GM12878 (cell line): ENCODE results near the gene CTSH. TPM values are rescaled to one million over a fixed set of nuclear protein-coding genes. Genes with fewer than 3 reads are reported as not detected.

Experiments
- ASH2L ChIP-seq: fragments of 300-600, 200-600 bp; sonication (generic); IDR thresholded peaks from 2 replicates; pipeline ENCODE4 v1.6.1; 2017; ENCODE audit warnings: low read depth, mild to moderate bottlenecking, borderline replicate concordance
- BHLHE40 ChIP-seq, 2 experiments: fragments of 450-650 bp in 1 of 2; IDR thresholded peaks; 2 replicates each; pipeline ENCODE4 v1.6.1; 2011 to 2017; ENCODE audit warnings: low read depth in 2 of 2, borderline replicate concordance in 1 of 2, improper control_type of control experiment in 1 of 2, low read length in 1 of 2, mild to moderate bottlenecking in 1 of 2
- IKZF2 ChIP-seq, 2 experiments: fragments of 450-650 bp; IDR thresholded peaks; 2 replicates each; pipeline ENCODE4 v1.6.1; 2017; ENCODE audit warnings: mild to moderate bottlenecking in 2 of 2, moderate library complexity in 2 of 2
- JUND ChIP-seq: IDR thresholded peaks from 2 replicates; pipeline ENCODE4 v1.6.1; 2012; ENCODE audit warnings: low read depth, mild to moderate bottlenecking, low read length, improper control_type of control experiment, moderate library complexity
- MXI1 ChIP-seq: fragments of 150-350 bp; IDR thresholded peaks from 2 replicates; pipeline ENCODE4 v1.6.1; 2011; ENCODE audit warnings: low read depth, mild to moderate bottlenecking, inconsistent platforms, low read length, improper control_type of control experiment
- NR2C2 ChIP-seq: IDR thresholded peaks from 2 replicates; pipeline ENCODE4 v1.6.1; 2011; ENCODE audit warnings: borderline replicate concordance, low read depth; ENCODE audit not compliant: control insufficient read depth, insufficient read length
- RAD51 ChIP-seq: fragments of 450-650 bp; IDR thresholded peaks from 2 replicates; pipeline ENCODE4 v1.6.1; 2016; ENCODE audit warnings: moderate library complexity, mild to moderate bottlenecking, inconsistent platforms
- SMAD5 ChIP-seq: IDR thresholded peaks from 2 replicates; pipeline ENCODE4 v1.6.1; 2016; ENCODE audit warnings: antibody characterized with exemption, low read depth
- SMARCA5 ChIP-seq: fragments of 450-650 bp; IDR thresholded peaks from 2 replicates; pipeline ENCODE4 v1.6.1; 2017; ENCODE audit warnings: mild to moderate bottlenecking
- YY1 ChIP-seq: IDR thresholded peaks from 2 replicates; pipeline ENCODE4 v1.6.1; 2011; ENCODE audit warnings: low read depth, mild to moderate bottlenecking, low read length
- ZNF622 ChIP-seq: fragments of 450-650 bp; IDR thresholded peaks from 2 replicates; pipeline ENCODE4 v1.6.1; 2017; ENCODE audit warnings: mild to moderate bottlenecking, inconsistent platforms
- polyA plus RNA-seq, 11 experiments: library from polyadenylated mRNA; depleted of rRNA in 4 of 11; unstranded in 6 of 11; stranded (reverse) in 5 of 11; fragments of >200 nt; fragmentation: Nextera tagmentation in 4 of 11; fragmentation: Illumina TruSeq in 1 of 11; extraction: Ambion mirVana in 4 of 11; extraction: Trizol in 1 of 11; gene quantifications; 1 replicate in 1 of 11; 2 replicates in 10 of 11; pipeline versions ENCODE4 v1.2.1 to v1.2.3, GENCODE V29; 2011 to 2016; ENCODE audit warnings: inconsistent platforms in 2 of 11, missing spikeins in 2 of 11, low read depth in 1 of 11
- total RNA-seq, 4 experiments: library from RNA; depleted of rRNA in 3 of 4; stranded (reverse); fragments of >200 nt in 3 of 4; fragmentation: Illumina TruSeq in 1 of 4; extraction: Trizol in 1 of 4; gene quantifications; 2 replicates each; pipeline versions ENCODE4 v1.2.1 to v1.2.3, GENCODE V29; 2013 to 2021
- TF ChIP-seq, protein P1 (sequence below), 3 experiments: IDR thresholded peaks in 2 of 3; conservative IDR thresholded peaks in 1 of 3; 2 replicates each; pipeline ENCODE4 v1.5.1; 2011; ENCODE audit warnings: low read depth in 3 of 3, low read length in 3 of 3, mild to moderate bottlenecking in 3 of 3, control low read depth in 2 of 3, moderate library complexity in 2 of 3, inconsistent platforms in 1 of 3, mixed read lengths in 1 of 3; ENCODE audit not compliant: control insufficient read depth in 2 of 3, insufficient read depth in 1 of 3; ENCODE audit errors: extremely low read depth in 1 of 3
- TF ChIP-seq, protein P2 (sequence below): IDR thresholded peaks from 2 replicates; pipeline ENCODE4 v1.6.1; 2012; ENCODE audit warnings: improper control_type of control experiment, low read depth, low read length; ENCODE audit not compliant: insufficient replicate concordance
- TF ChIP-seq, protein P3 (sequence below): IDR thresholded peaks from 2 replicates; pipeline ENCODE4 v1.6.1; 2011; ENCODE audit warnings: borderline replicate concordance, low read depth, mild to moderate bottlenecking, moderate library complexity, low read length; ENCODE audit not compliant: insufficient read depth, poor library complexity, severe bottlenecking
- TF ChIP-seq, protein P4 (sequence below): IDR thresholded peaks from 2 replicates; pipeline ENCODE4 v1.6.1; 2012; ENCODE audit warnings: low read depth, low read length, improper control_type of control experiment
- TF ChIP-seq, protein P5 (sequence below): fragments of 450-650 bp; IDR thresholded peaks from 2 replicates; pipeline ENCODE4 v1.6.1; 2017; ENCODE audit warnings: mild to moderate bottlenecking, low read depth, inconsistent platforms; ENCODE audit not compliant: poor library complexity, severe bottlenecking

Gene CTSH
- total and polyA plus RNA-seq, 10 of the 15 experiments (the other 5 are each of a cell fraction or from before 2014, with no cell fraction given) = 30.2 to 1,212 (median 519) TPM

DNA sequence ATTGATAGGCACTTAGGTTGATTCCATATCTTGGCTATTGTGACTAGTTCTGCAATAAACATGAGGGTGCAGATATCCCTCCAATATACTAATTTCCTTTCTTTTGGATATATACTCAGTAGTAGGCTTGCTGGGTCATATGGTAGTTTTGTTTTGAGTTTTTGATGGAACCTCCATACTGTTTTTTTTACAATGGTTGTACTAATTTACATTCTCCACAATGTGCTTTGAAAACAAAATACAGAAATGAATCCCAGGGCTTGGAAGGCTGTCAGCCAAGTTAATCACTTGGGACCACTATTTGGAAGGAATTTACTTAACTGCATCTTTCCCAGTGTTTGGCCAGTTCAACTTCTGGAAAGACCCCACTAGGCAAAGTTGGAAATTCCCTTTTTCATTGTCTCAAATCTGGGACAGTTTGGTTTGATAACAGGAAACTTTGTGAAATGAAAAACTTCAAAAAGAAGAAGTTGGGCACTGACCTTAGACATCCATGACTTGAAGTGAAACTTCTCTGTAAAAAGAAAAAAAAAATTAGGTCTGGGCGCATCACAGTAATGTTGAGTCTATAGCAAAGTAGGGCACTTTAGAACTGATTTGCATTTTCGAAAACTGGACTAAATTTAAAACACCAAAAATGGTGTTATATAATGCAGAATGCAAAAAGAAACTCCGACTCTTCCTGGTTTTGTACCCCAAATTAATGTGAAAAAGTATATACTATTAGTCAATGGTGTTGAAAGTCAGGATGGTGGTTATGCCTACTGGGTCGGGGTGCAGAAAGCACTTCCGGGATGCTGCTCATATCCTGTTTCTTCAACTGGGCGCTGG lies 6.0 kb downstream of the CTSH start (continued):
- TF ChIP-seq, protein P1, sequence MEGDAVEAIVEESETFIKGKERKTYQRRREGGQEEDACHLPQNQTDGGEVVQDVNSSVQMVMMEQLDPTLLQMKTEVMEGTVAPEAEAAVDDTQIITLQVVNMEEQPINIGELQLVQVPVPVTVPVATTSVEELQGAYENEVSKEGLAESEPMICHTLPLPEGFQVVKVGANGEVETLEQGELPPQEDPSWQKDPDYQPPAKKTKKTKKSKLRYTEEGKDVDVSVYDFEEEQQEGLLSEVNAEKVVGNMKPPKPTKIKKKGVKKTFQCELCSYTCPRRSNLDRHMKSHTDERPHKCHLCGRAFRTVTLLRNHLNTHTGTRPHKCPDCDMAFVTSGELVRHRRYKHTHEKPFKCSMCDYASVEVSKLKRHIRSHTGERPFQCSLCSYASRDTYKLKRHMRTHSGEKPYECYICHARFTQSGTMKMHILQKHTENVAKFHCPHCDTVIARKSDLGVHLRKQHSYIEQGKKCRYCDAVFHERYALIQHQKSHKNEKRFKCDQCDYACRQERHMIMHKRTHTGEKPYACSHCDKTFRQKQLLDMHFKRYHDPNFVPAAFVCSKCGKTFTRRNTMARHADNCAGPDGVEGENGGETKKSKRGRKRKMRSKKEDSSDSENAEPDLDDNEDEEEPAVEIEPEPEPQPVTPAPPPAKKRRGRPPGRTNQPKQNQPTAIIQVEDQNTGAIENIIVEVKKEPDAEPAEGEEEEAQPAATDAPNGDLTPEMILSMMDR (IDR thresholded peaks at IDR 0.05 in 2 of 3, conservative IDR thresholded peaks at IDR 0.05 in 1 of 3; ENCODE audit: control insufficient read depth in 2 of 3, extremely low read depth in 1 of 3, insufficient read depth in 1 of 3, low read depth in 3 of 3, low read length in 3 of 3) = no peak
- TF ChIP-seq ZNF622 = no peak
- no peak for TF ChIP-seq MXI1
- TF ChIP-seq, protein P2, sequence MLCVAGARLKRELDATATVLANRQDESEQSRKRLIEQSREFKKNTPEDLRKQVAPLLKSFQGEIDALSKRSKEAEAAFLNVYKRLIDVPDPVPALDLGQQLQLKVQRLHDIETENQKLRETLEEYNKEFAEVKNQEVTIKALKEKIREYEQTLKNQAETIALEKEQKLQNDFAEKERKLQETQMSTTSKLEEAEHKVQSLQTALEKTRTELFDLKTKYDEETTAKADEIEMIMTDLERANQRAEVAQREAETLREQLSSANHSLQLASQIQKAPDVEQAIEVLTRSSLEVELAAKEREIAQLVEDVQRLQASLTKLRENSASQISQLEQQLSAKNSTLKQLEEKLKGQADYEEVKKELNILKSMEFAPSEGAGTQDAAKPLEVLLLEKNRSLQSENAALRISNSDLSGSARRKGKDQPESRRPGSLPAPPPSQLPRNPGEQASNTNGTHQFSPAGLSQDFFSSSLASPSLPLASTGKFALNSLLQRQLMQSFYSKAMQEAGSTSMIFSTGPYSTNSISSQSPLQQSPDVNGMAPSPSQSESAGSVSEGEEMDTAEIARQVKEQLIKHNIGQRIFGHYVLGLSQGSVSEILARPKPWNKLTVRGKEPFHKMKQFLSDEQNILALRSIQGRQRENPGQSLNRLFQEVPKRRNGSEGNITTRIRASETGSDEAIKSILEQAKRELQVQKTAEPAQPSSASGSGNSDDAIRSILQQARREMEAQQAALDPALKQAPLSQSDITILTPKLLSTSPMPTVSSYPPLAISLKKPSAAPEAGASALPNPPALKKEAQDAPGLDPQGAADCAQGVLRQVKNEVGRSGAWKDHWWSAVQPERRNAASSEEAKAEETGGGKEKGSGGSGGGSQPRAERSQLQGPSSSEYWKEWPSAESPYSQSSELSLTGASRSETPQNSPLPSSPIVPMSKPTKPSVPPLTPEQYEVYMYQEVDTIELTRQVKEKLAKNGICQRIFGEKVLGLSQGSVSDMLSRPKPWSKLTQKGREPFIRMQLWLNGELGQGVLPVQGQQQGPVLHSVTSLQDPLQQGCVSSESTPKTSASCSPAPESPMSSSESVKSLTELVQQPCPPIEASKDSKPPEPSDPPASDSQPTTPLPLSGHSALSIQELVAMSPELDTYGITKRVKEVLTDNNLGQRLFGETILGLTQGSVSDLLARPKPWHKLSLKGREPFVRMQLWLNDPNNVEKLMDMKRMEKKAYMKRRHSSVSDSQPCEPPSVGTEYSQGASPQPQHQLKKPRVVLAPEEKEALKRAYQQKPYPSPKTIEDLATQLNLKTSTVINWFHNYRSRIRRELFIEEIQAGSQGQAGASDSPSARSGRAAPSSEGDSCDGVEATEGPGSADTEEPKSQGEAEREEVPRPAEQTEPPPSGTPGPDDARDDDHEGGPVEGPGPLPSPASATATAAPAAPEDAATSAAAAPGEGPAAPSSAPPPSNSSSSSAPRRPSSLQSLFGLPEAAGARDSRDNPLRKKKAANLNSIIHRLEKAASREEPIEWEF = no peak
- TF ChIP-seq, protein P3, sequence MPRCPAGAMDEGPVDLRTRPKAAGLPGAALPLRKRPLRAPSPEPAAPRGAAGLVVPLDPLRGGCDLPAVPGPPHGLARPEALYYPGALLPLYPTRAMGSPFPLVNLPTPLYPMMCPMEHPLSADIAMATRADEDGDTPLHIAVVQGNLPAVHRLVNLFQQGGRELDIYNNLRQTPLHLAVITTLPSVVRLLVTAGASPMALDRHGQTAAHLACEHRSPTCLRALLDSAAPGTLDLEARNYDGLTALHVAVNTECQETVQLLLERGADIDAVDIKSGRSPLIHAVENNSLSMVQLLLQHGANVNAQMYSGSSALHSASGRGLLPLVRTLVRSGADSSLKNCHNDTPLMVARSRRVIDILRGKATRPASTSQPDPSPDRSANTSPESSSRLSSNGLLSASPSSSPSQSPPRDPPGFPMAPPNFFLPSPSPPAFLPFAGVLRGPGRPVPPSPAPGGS = peak; percentile 21
- TF ChIP-seq, protein P4, sequence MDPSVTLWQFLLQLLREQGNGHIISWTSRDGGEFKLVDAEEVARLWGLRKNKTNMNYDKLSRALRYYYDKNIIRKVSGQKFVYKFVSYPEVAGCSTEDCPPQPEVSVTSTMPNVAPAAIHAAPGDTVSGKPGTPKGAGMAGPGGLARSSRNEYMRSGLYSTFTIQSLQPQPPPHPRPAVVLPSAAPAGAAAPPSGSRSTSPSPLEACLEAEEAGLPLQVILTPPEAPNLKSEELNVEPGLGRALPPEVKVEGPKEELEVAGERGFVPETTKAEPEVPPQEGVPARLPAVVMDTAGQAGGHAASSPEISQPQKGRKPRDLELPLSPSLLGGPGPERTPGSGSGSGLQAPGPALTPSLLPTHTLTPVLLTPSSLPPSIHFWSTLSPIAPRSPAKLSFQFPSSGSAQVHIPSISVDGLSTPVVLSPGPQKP = no peak
- TF ChIP-seq, protein P5, sequence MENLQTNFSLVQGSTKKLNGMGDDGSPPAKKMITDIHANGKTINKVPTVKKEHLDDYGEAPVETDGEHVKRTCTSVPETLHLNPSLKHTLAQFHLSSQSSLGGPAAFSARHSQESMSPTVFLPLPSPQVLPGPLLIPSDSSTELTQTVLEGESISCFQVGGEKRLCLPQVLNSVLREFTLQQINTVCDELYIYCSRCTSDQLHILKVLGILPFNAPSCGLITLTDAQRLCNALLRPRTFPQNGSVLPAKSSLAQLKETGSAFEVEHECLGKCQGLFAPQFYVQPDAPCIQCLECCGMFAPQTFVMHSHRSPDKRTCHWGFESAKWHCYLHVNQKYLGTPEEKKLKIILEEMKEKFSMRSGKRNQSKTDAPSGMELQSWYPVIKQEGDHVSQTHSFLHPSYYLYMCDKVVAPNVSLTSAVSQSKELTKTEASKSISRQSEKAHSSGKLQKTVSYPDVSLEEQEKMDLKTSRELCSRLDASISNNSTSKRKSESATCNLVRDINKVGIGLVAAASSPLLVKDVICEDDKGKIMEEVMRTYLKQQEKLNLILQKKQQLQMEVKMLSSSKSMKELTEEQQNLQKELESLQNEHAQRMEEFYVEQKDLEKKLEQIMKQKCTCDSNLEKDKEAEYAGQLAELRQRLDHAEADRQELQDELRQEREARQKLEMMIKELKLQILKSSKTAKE = peak; percentile 86
- peak; percentile 53; the same call in 1 of the 2 replicates for TF ChIP-seq JUND
- no peak for TF ChIP-seq NR2C2
- TF ChIP-seq YY1 = no peak
- peak; percentile 87; the same call in 1 of the 2 replicates for TF ChIP-seq SMARCA5
- peak; percentile 21 to 55; a peak in 2 of 4 replicates for TF ChIP-seq BHLHE40 (IDR thresholded peaks at IDR 0.05; ENCODE audit: borderline replicate concordance in 1 of 2, low read depth in 2 of 2, low read length in 1 of 2)
- peak; percentile 96 to 97 for TF ChIP-seq IKZF2 (IDR thresholded peaks at IDR 0.05)
- no peak for TF ChIP-seq ASH2L
- no peak for TF ChIP-seq RAD51
- TF ChIP-seq SMAD5 = no peak
